BLaER1 treated with 17β-estradiol and CSF1 and Interleukin-3, amounts not matched to agents 10 nM and 100 nM (cell line): ENCODE results near the gene PRR20G.

Experiments
- H3K27ac ChIP-seq, 11 experiments: shearing (Covaris generic); formaldehyde crosslinking; 2 replicates each; pipeline ENCODE4 v1.8.1; 2022
- H3K27me3 ChIP-seq, 11 experiments: shearing (Covaris generic); formaldehyde crosslinking; 2 replicates each; pipeline ENCODE4 v1.8.1; 2022
- H3K36me3 ChIP-seq, 11 experiments: shearing (Covaris generic); formaldehyde crosslinking; 2 replicates each; pipeline ENCODE4 v1.8.1; 2022
- H3K4me1 ChIP-seq, 10 experiments: shearing (Covaris generic); formaldehyde crosslinking; 2 replicates each; pipeline ENCODE4 v1.8.1; 2022
- H3K4me2 ChIP-seq, 11 experiments: shearing (Covaris generic); formaldehyde crosslinking; 2 replicates each; pipeline ENCODE4 v1.8.1; 2022
- H3K4me3 ChIP-seq, 10 experiments: shearing (Covaris generic); formaldehyde crosslinking; 2 replicates each; pipeline ENCODE4 v1.8.1; 2022
- H3K9ac ChIP-seq, 11 experiments: shearing (Covaris generic); formaldehyde crosslinking; 2 replicates each; pipeline ENCODE4 v1.8.1; 2022
- H3K9me3 ChIP-seq, 11 experiments: shearing (Covaris generic); formaldehyde crosslinking; replicated peaks in 1 of 11; 2 replicates each; pipeline ENCODE4 v1.8.1; 2022
- H4K20me1 ChIP-seq, 11 experiments: shearing (Covaris generic); formaldehyde crosslinking; 2 replicates each; pipeline ENCODE4 v1.8.1; 2022
- Cebpa-rat ChIP-seq, 11 experiments: shearing (Covaris generic); IDR thresholded peaks; 2 replicates each; pipeline ENCODE4 v1.8.1; 2022

Gene PRR20G

DNA sequence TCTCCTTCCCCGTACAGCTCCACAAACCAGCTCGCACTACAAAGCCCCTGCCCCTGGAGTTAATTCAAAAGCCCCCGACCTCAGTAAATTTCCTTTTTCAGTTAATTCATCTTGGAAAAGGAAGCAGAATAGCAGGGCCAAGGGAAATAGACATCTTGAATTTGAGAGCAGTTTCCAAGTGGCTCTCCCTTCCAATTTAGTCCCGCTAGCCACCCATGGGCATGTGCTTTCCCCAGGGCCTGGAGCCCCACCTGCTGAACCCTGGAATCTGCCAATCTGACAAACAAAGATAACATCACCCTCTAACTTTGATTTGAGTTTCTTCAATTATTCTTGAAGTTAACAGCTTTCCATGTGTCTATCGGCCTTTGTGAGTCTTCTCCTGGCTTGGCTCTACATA is 31.7 kb downstream of the PRR20G start:
- Histone ChIP-seq H3K27me3 (no peaks in the 10 kb centered on the region), H4K20me1 (no peaks in the 10 kb centered on the region; a peak in 1 of 22 replicates), H3K4me1 (peaks cover 0 to 12% (median 0%) of the 10 kb centered on the region in 10 experiments; a peak in 3 of 20 replicates), H3K36me3 (no peaks in the 10 kb centered on the region), H3K9me3 (peaks cover 0 to 14% (median 5%) of the 10 kb centered on the region in 11 experiments; a peak in 11 of 22 replicates), H3K9ac (no peak overlapping the region), H3K4me2 (peak overlapping the region in 1 of 11 experiments; percentile 18; a peak in 1 of 22 replicates), H3K27ac (no peak overlapping the region), H3K4me3 (no peak overlapping the region)
- TF ChIP-seq Cebpa-rat (IDR thresholded peaks at IDR 0.05), result no peak

- Histone ChIP-seq H3K4me3 (no peak overlapping the region), H3K4me1 (peaks cover 0 to 12% (median 0%) of the 10 kb centered on the region in 10 experiments; a peak in 3 of 20 replicates), H3K9ac (no peak overlapping the region), H4K20me1 (no peaks in the 10 kb centered on the region), H3K4me2 (no peak overlapping the region), H3K27ac (no peak overlapping the region), H3K9me3 (peaks cover 4 to 19% (median 11%) of the 10 kb centered on the region in 11 experiments; a peak in 17 of 22 replicates), H3K27me3 (no peaks in the 10 kb centered on the region), H3K36me3 (no peaks in the 10 kb centered on the region)
- no peak for TF ChIP-seq Cebpa-rat (IDR thresholded peaks at IDR 0.05)
Measured at GRCh38 chr3:127255516-127255915, 32.3 kb downstream of the PRR20G start.

DNA sequence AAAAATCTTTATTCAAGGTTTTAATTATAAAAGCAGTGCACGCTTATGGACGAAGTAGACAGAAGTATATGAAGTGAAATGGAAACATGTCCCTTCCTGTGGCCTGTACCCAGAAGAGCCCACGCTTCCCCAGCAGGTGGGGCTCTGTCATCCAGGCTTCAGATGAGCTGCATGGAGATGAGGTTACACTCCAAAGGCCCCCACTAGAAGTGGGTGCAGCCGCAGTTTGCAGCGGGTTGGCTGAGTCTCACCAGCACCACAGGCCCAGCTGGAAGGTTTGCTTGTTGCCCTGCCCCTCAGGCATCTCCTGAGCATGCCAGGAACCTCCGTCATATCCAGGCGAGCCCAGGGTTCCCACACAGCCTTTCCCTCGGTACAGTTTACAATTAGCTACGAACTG is 33.1 kb downstream of the PRR20G start:
- no peaks in the 10 kb centered on the region for H3K27me3 ChIP-seq
- H3K4me3 ChIP-seq, result no peak overlapping the region

DNA sequence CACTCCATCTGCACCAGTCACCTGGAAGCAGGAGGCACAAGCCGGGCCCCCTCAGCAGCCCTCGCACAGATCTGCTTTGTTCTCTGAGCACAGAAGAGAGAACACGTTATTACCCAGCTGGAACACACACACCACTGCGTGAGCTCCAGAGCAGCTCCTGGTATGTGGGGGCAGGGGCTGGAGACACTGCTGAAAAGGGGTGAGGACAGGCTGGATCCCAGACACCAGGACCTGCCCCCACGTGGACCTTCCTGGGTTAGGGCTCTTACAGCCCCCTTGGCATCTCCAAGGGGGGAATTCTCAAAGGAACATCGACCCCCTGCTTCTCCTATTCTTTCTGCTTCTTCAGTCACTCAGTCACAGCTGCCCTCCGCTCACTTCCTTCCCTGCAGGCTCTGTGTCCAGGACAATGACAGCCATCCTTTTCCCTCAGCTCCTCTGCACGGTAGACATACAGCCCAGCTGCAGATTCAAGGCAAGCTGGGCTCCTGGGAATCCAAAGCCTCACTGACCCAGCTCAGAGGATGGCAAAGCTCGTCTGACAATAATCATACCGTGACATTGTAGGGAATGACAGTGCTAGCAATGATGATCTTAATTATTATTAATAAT is 33.7 kb downstream of the PRR20G start:
- no peak for TF ChIP-seq Cebpa-rat (IDR thresholded peaks at IDR 0.05)
- Histone ChIP-seq H3K4me2 (no peak overlapping the region), H3K9me3 (peaks cover 18 to 33% (median 24%) of the 10 kb centered on the region in 11 experiments), H3K27me3 (no peaks in the 10 kb centered on the region), H3K4me1 (peaks cover 0 to 12% (median 0%) of the 10 kb centered on the region in 10 experiments; a peak in 3 of 20 replicates), H3K4me3 (no peak overlapping the region), H4K20me1 (no peaks in the 10 kb centered on the region), H3K36me3 (no peaks in the 10 kb centered on the region), H3K27ac (no peak overlapping the region), H3K9ac (no peak overlapping the region)

More for the DNA sequence above, 33.1 kb downstream of the PRR20G start:
- Histone ChIP-seq H3K27ac (no peak overlapping the region), H3K4me2 (no peak overlapping the region), H4K20me1 (no peaks in the 10 kb centered on the region), H3K4me1 (peaks cover 0 to 12% (median 0%) of the 10 kb centered on the region in 10 experiments; a peak in 3 of 20 replicates), H3K9ac (no peak overlapping the region), H3K36me3 (no peaks in the 10 kb centered on the region), H3K9me3 (peaks cover 12 to 27% (median 18%) of the 10 kb centered on the region in 11 experiments; a peak in 21 of 22 replicates)
- no peak for TF ChIP-seq Cebpa-rat (IDR thresholded peaks at IDR 0.05)

- peaks cover 24 to 40% (median 31%) of the 10 kb centered on the region in 11 experiments for H3K9me3 ChIP-seq
- H3K4me2 ChIP-seq, result no peak overlapping the region
- no peak overlapping the region for H3K27ac ChIP-seq
- no peaks in the 10 kb centered on the region for H3K36me3 ChIP-seq
- H3K27me3 ChIP-seq, result no peaks in the 10 kb centered on the region
- H3K4me1 ChIP-seq, result peaks cover 0 to 12% (median 0%) of the 10 kb centered on the region in 10 experiments; a peak in 3 of 20 replicates
- TF ChIP-seq Cebpa-rat (IDR thresholded peaks at IDR 0.05), result no peak
- no peak overlapping the region for H3K4me3 ChIP-seq
- no peak overlapping the region for H3K9ac ChIP-seq
- no peaks in the 10 kb centered on the region for H4K20me1 ChIP-seq
Measured at GRCh38 chr3:127253491-127253890, 34.4 kb downstream of the PRR20G start.

GRCh38 chr3:127252446-127252845 is 35.4 kb downstream of the PRR20G start:
- H4K20me1 ChIP-seq, result no peaks in the 10 kb centered on the region
- peaks cover 34 to 50% (median 41%) of the 10 kb centered on the region in 11 experiments for H3K9me3 ChIP-seq
- peaks cover 0 to 12% (median 0%) of the 10 kb centered on the region in 10 experiments; a peak in 3 of 20 replicates for H3K4me1 ChIP-seq
- TF ChIP-seq Cebpa-rat (IDR thresholded peaks at IDR 0.05), result no peak
- no peak overlapping the region for H3K4me3 ChIP-seq
- no peak overlapping the region for H3K4me2 ChIP-seq
- no peaks in the 10 kb centered on the region for H3K27me3 ChIP-seq
- H3K27ac ChIP-seq, result no peak overlapping the region
- H3K36me3 ChIP-seq, result no peaks in the 10 kb centered on the region
- H3K9ac ChIP-seq, result no peak overlapping the region

DNA sequence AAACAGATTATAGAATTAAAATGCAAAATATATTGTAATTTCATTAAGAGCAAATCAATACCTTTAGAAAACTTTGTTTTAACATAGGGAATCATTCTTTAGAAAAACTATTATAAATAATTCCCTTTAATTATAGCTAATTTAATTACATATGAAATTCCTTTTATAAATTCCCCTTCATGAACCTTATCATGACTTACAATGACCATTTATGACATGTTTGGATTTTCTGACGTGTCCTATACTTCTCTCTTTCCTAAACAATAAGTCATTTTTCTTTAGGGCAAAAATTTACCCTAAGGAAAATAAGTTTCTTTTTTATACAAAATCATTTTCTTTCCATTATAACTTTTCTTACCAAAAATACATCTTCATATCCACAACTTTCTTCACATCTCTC is 37.8 kb downstream of the PRR20G start:
- no peak overlapping the region for H3K9ac ChIP-seq
- H3K4me1 ChIP-seq, result no peaks in the 10 kb centered on the region
- no peak overlapping the region for H3K27ac ChIP-seq
- no peak overlapping the region for H3K4me3 ChIP-seq
- no peaks in the 10 kb centered on the region for H4K20me1 ChIP-seq
- peaks cover 48 to 65% (median 59%) of the 10 kb centered on the region in 11 experiments for H3K9me3 ChIP-seq
- no peak for TF ChIP-seq Cebpa-rat (IDR thresholded peaks at IDR 0.05)
- H3K27me3 ChIP-seq, result no peaks in the 10 kb centered on the region
- no peak overlapping the region for H3K4me2 ChIP-seq
- no peaks in the 10 kb centered on the region for H3K36me3 ChIP-seq

- no peak for TF ChIP-seq Cebpa-rat (IDR thresholded peaks at IDR 0.05)
Measured at GRCh38 chr3:127247292-127247691, 40.6 kb downstream of the PRR20G start.

GRCh38 chr3:127238602-127239001 is 49.2 kb downstream of the PRR20G start:
- H3K9ac ChIP-seq, result no peak overlapping the region
- H3K36me3 ChIP-seq, result no peaks in the 10 kb centered on the region
- H4K20me1 ChIP-seq, result no peaks in the 10 kb centered on the region
- H3K4me1 ChIP-seq, result no peaks in the 10 kb centered on the region
- peaks cover 7 to 30% (median 16%) of the 10 kb centered on the region in 11 experiments; a peak in 19 of 22 replicates for H3K9me3 ChIP-seq
- TF ChIP-seq Cebpa-rat (IDR thresholded peaks at IDR 0.05), result no peak
- no peak overlapping the region for H3K4me2 ChIP-seq
- H3K4me3 ChIP-seq, result no peak overlapping the region
- no peaks in the 10 kb centered on the region for H3K27me3 ChIP-seq
- no peak overlapping the region for H3K27ac ChIP-seq

More at GRCh38 chr3:127247292-127247691, 40.6 kb downstream of the PRR20G start:
- no peaks in the 10 kb centered on the region for H4K20me1 ChIP-seq
- no peaks in the 10 kb centered on the region for H3K4me1 ChIP-seq
- no peak overlapping the region for H3K4me3 ChIP-seq
- H3K9me3 ChIP-seq, result peaks cover 48 to 67% (median 63%) of the 10 kb centered on the region in 11 experiments
- H3K4me2 ChIP-seq, result no peak overlapping the region
- no peak overlapping the region for H3K9ac ChIP-seq
- no peaks in the 10 kb centered on the region for H3K27me3 ChIP-seq
- no peak overlapping the region for H3K27ac ChIP-seq
- no peaks in the 10 kb centered on the region for H3K36me3 ChIP-seq

- no peaks in the 10 kb centered on the region for H3K27me3 ChIP-seq
- no peaks in the 10 kb centered on the region for H3K4me1 ChIP-seq
- peaks cover 6 to 26% (median 16%) of the 10 kb centered on the region in 11 experiments; a peak in 19 of 22 replicates for H3K9me3 ChIP-seq
- no peak overlapping the region for H3K4me3 ChIP-seq
- H3K36me3 ChIP-seq, result no peaks in the 10 kb centered on the region
- H4K20me1 ChIP-seq, result no peaks in the 10 kb centered on the region
- H3K9ac ChIP-seq, result no peak overlapping the region
- no peak overlapping the region for H3K27ac ChIP-seq
- H3K4me2 ChIP-seq, result no peak overlapping the region
- no peak for TF ChIP-seq Cebpa-rat (IDR thresholded peaks at IDR 0.05)
Measured at GRCh38 chr3:127237835-127238234, 50.0 kb downstream of the PRR20G start.
